Fibroblast of the aortic adventitia (primary cell): Measurements from ENCODE around the gene RAB35. TPM values are rescaled to one million over a fixed set of nuclear protein-coding genes. Genes with fewer than 3 reads are reported as not detected.

ENCODE experiments used
- DNase-seq: peaks from one replicate; pipeline ENCODE4 v3.0.0-alpha.2; 2010; ENCODE audit warnings: low read depth
- H3K4me3 ChIP-seq: 2 replicates; pipeline ENCODE4 v1.5.1; 2011; ENCODE audit warnings: low read depth, mild to moderate bottlenecking, control low read depth, low read length, moderate library complexity
- CTCF ChIP-seq: IDR thresholded peaks from 2 replicates; pipeline ENCODE4 v1.5.1; 2011; ENCODE audit warnings: mild to moderate bottlenecking, low read length, control low read depth, inconsistent platforms; ENCODE audit not compliant: insufficient read depth
- total RNA-seq: library from RNA; depleted of rRNA; stranded (reverse); fragments of >200 nt; gene quantifications from 2 replicates; pipeline ENCODE4 v1.2.3, GENCODE V29; 2012; ENCODE audit warnings: low replicate concordance

RAB35 gene
- total RNA-seq, 1 donor: 24.8 TPM

- TF ChIP-seq CTCF: no peak
- H3K4me3 ChIP-seq: no peak overlapping the region
- DNase-seq: no peak
These were observed 25.0 kb downstream of the RAB35 start for GRCh38 chr12:120091371-120092090.

GRCh38 chr12:120090626-120091295 is 25.8 kb downstream of the RAB35 start:
- no peak for TF ChIP-seq CTCF
- no peak for DNase-seq
- H3K4me3 ChIP-seq: no peak overlapping the region

DNA sequence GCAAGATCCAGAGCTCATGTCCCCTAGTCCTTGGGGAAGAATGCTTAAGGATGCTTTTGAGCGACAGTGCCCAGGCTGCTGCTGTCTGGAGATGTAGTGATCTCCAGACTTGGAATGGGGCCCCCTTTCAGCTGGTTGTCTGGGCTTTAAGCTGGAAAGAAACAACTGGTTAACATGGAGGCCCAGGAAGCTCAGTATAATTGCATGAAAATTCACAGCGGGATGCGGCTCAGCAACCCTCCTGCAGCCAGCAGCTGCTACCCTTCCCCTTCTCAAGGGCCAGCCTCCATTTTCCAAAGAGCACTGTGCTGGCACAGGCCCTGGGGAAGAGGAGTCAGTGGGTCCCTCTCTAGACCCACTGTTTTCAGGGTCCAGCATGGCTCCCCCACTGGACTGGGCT is 26.3 kb downstream of the RAB35 start:
- H3K4me3 ChIP-seq: no peak overlapping the region
- no peak for TF ChIP-seq CTCF
- DNase-seq: no peak

DNA sequence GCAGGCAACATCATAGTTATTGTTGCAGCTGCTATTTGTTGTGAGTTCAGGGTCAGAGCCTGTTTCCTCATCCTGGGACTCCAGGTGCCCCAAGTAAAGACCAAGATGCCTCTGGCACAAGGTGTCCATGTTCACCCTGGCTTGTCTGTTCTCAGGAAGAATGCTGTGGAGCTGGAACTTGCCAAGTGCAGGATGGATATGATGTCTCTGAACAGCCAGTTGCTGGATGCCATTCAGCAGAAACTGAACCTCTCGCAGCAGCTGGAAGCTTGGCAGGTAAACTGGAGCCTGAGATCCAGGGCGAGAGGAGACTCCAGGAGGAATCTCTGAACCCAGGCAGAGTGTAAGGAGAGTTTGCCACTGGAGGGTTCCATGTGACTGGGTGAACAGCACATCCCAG is 26.8 kb downstream of the RAB35 start:
- DNase-seq: no peak
- no peak for TF ChIP-seq CTCF
- no peak overlapping the region for H3K4me3 ChIP-seq

- DNase-seq: no peak
- TF ChIP-seq CTCF: no peak
- H3K4me3 ChIP-seq: no peak overlapping the region
These were observed 27.4 kb downstream of the RAB35 start for GRCh38 chr12:120089105-120089504.

DNA sequence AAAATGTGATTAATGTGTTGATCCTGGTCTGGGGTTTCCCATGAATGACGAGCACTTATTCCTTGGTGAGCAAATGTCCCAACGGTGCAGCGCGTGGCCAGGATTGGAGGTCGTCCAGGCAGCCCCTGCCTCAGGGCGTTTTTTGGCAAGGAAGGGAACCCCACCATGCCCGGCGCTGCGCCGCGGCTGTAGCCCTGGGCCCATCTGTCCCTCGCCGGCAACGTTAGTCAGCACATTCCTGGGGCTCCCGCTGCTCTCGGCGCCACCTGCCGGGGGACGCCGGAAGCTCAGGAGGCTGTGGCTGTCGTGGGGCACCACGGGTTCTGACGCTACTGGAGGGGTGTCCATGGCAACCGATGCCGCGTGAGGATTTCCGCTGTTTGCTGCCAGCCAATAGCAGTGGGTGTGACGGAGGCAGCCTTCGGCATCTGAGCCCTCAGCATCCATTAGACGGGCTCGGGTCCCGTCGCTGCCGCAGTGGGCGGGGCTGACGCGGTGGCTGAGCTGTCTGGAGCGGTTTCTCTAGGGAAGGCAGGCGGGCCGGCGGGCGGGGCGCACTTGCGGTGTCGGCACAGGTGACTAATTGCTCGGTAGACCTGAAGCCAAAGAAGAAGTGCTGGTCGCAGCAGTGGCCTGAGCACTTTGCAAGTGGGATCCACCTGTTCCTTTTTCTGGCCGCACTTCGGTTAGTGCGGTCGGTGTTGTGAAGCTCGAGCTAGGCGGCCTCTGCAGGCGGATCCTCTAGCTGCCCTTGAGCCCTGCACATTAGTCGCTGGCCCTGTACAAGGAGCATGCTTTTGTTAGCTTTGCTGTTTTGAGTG is 29.5 kb downstream of the RAB35 start:
- peak; percentile 99 for TF ChIP-seq CTCF
- DNase-seq: peak; percentile 99
- H3K4me3 ChIP-seq: peak overlapping the region; percentile 72
